Panc1 (cell line): Measurements from ENCODE around the gene RASA4B. TPM values are rescaled to one million over a fixed set of nuclear protein-coding genes. Genes with fewer than 3 reads are reported as not detected.
"Not testable (repeated sequence)": the region's sequence is repeated elsewhere in the genome, so short reads cannot be mapped to it uniquely, and the experiment has no call there.

Experiments used
- ATAC-seq: fragments of 200-7000 bp; cut with Tn5 transposase; 2 replicates; pipeline ENCODE4 v1.9.1; 2020; ENCODE audit warnings: mild to moderate bottlenecking, moderate library complexity
- BruUV-seq: library from RNA; stranded (reverse); fragments of 400-500 nt; replicated peaks from 2 replicates; lab custom pipeline; 2021; lab: Mats Ljungman, UMichigan
- CTCF ChIA-PET: fragments of 300-600 bp; sonication (Branson Sonifier 250); formaldehyde crosslinking; loops from one replicate; lab custom pipeline; 2022; ENCODE audit warnings: antibody characterized with exemption; lab: Charles Lee
- POLR2A ChIA-PET: fragments of 300-600 bp; sonication (Branson Sonifier 250); formaldehyde crosslinking; loops from one replicate; lab custom pipeline; 2022; ENCODE audit warnings: antibody characterized with exemption; lab: Charles Lee
- DNase-seq: peaks from one replicate; pipeline ENCODE4 v3.0.0-alpha.2; 2010; ENCODE audit warnings: low read depth, low spot score
- H3K27ac ChIP-seq: 2 replicates; pipeline ENCODE4 v1.5.1; 2011; ENCODE audit warnings: mild to moderate bottlenecking, low read length, inconsistent platforms
- H3K27me3 ChIP-seq: fragments of 200-500 bp; sonication (Bioruptor generic); 2 replicates; pipeline ENCODE4 v1.6.0; 2014; ENCODE audit warnings: low read length, inconsistent platforms; ENCODE audit not compliant: control insufficient read depth, insufficient read depth
- H3K36me3 ChIP-seq: fragments of 200-500 bp; sonication (Bioruptor generic); 2 replicates; pipeline ENCODE4 v1.5.1; 2014; ENCODE audit warnings: inconsistent platforms, mild to moderate bottlenecking, low read length, moderate library complexity; ENCODE audit not compliant: control insufficient read depth, insufficient read depth
- H3K4me1 ChIP-seq: 2 replicates; pipeline ENCODE4 v1.5.1; 2011; ENCODE audit warnings: inconsistent platforms, mild to moderate bottlenecking, low read length, moderate library complexity; ENCODE audit not compliant: control insufficient read depth, insufficient read depth
- H3K4me3 ChIP-seq, 2 experiments: 2 replicates each; pipeline ENCODE4 v1.5.1; 2011 to 2012; ENCODE audit warnings: low read depth in 2 of 2, low read length in 2 of 2, mild to moderate bottlenecking in 2 of 2, inconsistent platforms in 1 of 2, moderate library complexity in 1 of 2
- H3K9me3 ChIP-seq: fragments of 200-500 bp; sonication (Bioruptor generic); 2 replicates; pipeline ENCODE4 v1.5.1; 2014; ENCODE audit warnings: low read depth, mild to moderate bottlenecking, inconsistent platforms, low read length, moderate library complexity; ENCODE audit not compliant: control insufficient read depth, insufficient read depth
- in situ Hi-C: cut with HindIII; loops from 2 replicates; pipeline ENCODE4 v1.10.0; 2016; ENCODE audit warnings: low sequenced_read_pairs, low pct_unique_long_range_greater_than_20kb
- intact Hi-C: fragments of 100-400 bp; cut with micrococcal nuclease; formaldehyde crosslinking; loops from one replicate; pipeline ENCODE4 v1.10.0; 2022; ENCODE audit not compliant: unreplicated experiment
- total RNA-seq: library from RNA; stranded (reverse); gene quantifications from one replicate; pipeline ENCODE4 v1.2.1, GENCODE V29; 2021; ENCODE audit not compliant: unreplicated experiment

RASA4B gene
- total RNA-seq, 1 experiment from 2014 or later: 1.2 TPM

DNA sequence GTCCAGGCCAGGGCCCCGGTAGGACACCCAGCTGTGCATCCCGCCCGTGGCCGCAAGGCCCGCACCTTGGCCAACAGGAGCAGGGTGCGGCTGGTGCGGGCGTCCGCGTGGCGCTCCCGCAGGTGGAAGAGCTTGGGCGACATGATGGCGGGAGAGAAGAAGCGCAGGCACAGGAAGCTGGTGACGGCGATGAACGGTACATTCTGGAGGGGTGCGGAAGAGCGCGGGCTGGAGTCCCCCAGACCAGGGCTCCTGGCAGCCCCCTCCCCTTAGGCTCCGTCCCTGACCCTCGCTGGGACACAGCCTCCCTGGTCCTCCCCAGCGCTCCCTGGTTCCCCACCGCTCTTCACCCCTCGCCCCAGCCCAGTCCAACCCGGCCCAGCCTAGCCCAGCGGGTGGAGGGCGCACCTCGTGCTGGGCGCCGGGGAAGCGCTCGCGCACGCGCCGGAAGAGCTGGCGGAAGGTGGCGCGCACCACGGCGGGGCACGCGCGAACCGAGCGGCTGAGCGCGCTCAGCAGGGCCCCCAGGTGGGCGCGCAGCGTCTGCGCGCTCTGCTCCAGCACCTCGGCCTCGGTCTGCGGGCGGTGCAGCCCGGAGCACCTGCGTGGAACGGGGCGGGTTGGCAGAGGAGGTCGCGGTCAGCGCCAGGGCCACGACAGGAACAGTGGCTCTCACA, 23.0 kb downstream of the RASA4B start:
- H3K9me3 ChIP-seq, H3K4me3 ChIP-seq, CTCF ChIA-PET, BruUV-seq, H3K4me1 ChIP-seq, intact Hi-C loops, in situ Hi-C loops, H3K36me3 ChIP-seq, H3K27ac ChIP-seq, H3K27me3 ChIP-seq, DNase-seq, POLR2A ChIA-PET: not testable (repeated sequence)
- ATAC-seq: peak; percentile 22

GRCh38 chr7:102494026-102494425, 23.6 kb downstream of the RASA4B start:
- POLR2A ChIA-PET, BruUV-seq, intact Hi-C loops, H3K9me3 ChIP-seq, CTCF ChIA-PET, in situ Hi-C loops, DNase-seq, ATAC-seq, H3K27me3 ChIP-seq, H3K27ac ChIP-seq, H3K4me3 ChIP-seq, H3K4me1 ChIP-seq, H3K36me3 ChIP-seq: not testable (repeated sequence)

DNA sequence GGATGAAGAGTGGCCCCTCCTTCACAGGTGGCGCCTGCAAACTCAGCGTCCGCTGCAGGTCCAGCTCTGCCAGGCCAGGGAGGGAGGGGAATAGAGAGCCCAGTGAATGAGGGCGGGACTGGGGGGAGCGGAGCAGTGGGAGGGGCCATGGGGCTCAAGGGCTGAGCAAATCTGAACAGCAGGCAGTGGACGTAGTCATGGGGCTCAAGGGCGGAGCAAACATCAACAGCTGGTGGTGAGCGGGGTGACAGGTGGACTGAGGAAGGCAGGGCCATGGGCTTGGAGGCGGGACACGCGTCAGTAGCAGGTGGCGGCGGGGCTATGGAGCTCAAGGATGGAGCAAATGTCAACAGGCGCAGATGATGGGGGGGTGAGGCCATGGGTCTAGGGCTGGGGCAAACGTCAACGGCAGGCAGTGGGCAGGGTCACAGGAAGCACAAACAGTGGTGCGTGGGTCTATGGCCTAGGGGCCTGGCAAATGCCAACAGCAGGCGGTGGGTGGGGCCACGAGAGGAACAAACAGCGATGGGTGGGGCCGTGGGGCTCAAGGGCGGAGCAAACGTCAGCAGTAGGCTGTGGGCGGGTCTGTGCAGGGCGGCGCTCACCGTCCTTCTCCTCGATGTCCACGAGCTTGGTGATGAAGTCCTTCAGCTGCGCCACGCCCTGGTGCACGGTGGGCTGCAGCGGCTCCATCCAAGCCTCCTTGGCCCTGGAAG, 24.2 kb downstream of the RASA4B start:
- H3K4me3 ChIP-seq, H3K27me3 ChIP-seq, intact Hi-C loops, H3K4me1 ChIP-seq, DNase-seq, in situ Hi-C loops, BruUV-seq, H3K9me3 ChIP-seq, CTCF ChIA-PET, H3K36me3 ChIP-seq, H3K27ac ChIP-seq, POLR2A ChIA-PET: not testable (repeated sequence)
- peak; percentile 39 for ATAC-seq

- H3K27me3 ChIP-seq, CTCF ChIA-PET, H3K27ac ChIP-seq, BruUV-seq, H3K4me3 ChIP-seq, intact Hi-C loops, H3K4me1 ChIP-seq, DNase-seq, H3K36me3 ChIP-seq, in situ Hi-C loops, POLR2A ChIA-PET, H3K9me3 ChIP-seq: not testable (repeated sequence)
- ATAC-seq: peak; percentile 90
Measured at GRCh38 chr7:102490529-102491075, 27.0 kb downstream of the RASA4B start.

DNA sequence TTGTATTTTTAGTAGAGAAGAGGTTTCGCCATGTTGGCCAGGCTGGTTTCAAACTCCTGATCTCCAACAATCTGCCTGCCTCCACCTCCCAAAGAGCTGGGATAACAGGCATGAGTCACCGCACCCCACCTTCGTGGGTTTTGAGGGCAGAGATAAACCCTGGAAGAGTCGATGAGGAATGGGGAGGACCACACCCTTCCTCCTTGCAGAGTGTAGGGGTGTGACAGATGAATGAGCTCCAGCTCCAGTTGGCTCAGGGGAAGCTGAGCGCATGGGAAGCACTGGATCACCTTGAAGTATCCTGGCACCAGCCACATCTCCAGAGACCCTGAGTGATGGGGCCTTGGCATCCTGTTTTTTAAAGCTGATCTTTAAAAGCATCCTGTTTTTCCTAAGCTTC, 33.3 kb downstream of the RASA4B start:
- in situ Hi-C loops, intact Hi-C loops, H3K27me3 ChIP-seq, H3K9me3 ChIP-seq, BruUV-seq, ATAC-seq, H3K27ac ChIP-seq, POLR2A ChIA-PET, DNase-seq, H3K36me3 ChIP-seq, H3K4me1 ChIP-seq, CTCF ChIA-PET, H3K4me3 ChIP-seq: not testable (repeated sequence)

GRCh38 chr7:102481962-102482361, 35.6 kb downstream of the RASA4B start:
- CTCF ChIA-PET, BruUV-seq, ATAC-seq, H3K9me3 ChIP-seq, H3K36me3 ChIP-seq, H3K27ac ChIP-seq, H3K27me3 ChIP-seq, POLR2A ChIA-PET, intact Hi-C loops, in situ Hi-C loops, DNase-seq, H3K4me3 ChIP-seq, H3K4me1 ChIP-seq: not testable (repeated sequence)
